HG03378 (cell line): ENCODE measurements around the gene TGFB3.
"Not testable (repeated sequence)": the region's sequence is repeated elsewhere in the genome, so short reads cannot be mapped to it uniquely, and the experiment has no call there.

ENCODE experiments used
- ATAC-seq: cut with Tn5 transposase; IDR thresholded peaks from one replicate; pipeline ENCODE4 v1.9.1; 2021; ENCODE audit warnings: mild to moderate bottlenecking, moderate library complexity; ENCODE audit not compliant: unreplicated experiment

Gene TGFB3

GRCh38 chr14:75961662-75962061, 20.1 kb downstream of the TGFB3 start:
- no peak for ATAC-seq

- peak; percentile 78 for ATAC-seq
Measured at GRCh38 chr14:75960231-75960630, 21.6 kb downstream of the TGFB3 start.

- ATAC-seq, result no peak
Measured at GRCh38 chr14:75959031-75959430, 22.8 kb downstream of the TGFB3 start.

GRCh38 chr14:75952489-75952888, 29.3 kb downstream of the TGFB3 start:
- no peak for ATAC-seq

GRCh38 chr14:75946785-75947184, 35.0 kb downstream of the TGFB3 start:
- ATAC-seq, result no peak

- no peak for ATAC-seq
Measured at GRCh38 chr14:75944607-75945241, 37.1 kb downstream of the TGFB3 start.

GRCh38 chr14:75941030-75941429, 40.8 kb downstream of the TGFB3 start:
- ATAC-seq, result no peak

- ATAC-seq, result no peak
Measured at GRCh38 chr14:75939200-75939599, 42.6 kb downstream of the TGFB3 start.

GRCh38 chr14:75934998-75935628, 46.7 kb downstream of the TGFB3 start:
- no peak for ATAC-seq

GRCh38 chr14:75933712-75934296, 48.0 kb downstream of the TGFB3 start:
- ATAC-seq, result no peak

GRCh38 chr14:75928690-75929181, 53.1 kb downstream of the TGFB3 start:
- no peak for ATAC-seq

GRCh38 chr14:75927564-75928087, 54.2 kb downstream of the TGFB3 start:
- no peak for ATAC-seq

GRCh38 chr14:75926431-75927115, 55.2 kb downstream of the TGFB3 start:
- ATAC-seq, result no peak

- not testable (repeated sequence) for ATAC-seq
Measured at GRCh38 chr14:75925141-75925840, 56.5 kb downstream of the TGFB3 start.

- not testable (repeated sequence) for ATAC-seq
Measured at GRCh38 chr14:75920421-75920820, 61.4 kb downstream of the TGFB3 start.

GRCh38 chr14:75917946-75918335, 63.9 kb downstream of the TGFB3 start:
- ATAC-seq, result no peak

- ATAC-seq, result no peak
Measured at GRCh38 chr14:75917322-75917945, 64.4 kb downstream of the TGFB3 start.

GRCh38 chr14:75915045-75915444, 66.8 kb downstream of the TGFB3 start:
- no peak for ATAC-seq

- ATAC-seq, result no peak
Measured at GRCh38 chr14:75913183-75913582, 68.6 kb downstream of the TGFB3 start.

GRCh38 chr14:75911883-75912282, 69.9 kb downstream of the TGFB3 start:
- no peak for ATAC-seq
